Measurements from ENCODE around the gene PCSK9. TPM values are rescaled to one million over a fixed set of nuclear protein-coding genes. Genes with fewer than 3 reads are reported as not detected.

Gene PCSK9
- total and polyA plus RNA-seq, 2 of the 13 experiments (the other 11 are each of a cell fraction or from before 2014, with no cell fraction given) = 33.3 to 80.5 TPM

DNA sequence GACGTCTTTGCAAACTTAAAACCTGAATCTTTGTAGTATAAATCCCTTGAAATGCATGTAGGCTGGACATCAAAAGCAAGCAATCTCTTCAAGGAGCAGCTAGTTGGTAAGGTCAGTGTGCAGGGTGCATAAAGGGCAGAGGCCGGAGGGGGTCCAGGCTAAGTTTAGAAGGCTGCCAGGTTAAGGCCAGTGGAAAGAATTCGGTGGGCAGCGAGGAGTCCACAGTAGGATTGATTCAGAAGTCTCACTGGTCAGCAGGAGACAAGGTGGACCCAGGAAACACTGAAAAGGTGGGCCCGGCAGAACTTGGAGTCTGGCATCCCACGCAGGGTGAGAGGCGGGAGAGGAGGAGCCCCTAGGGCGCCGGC is 390 bp upstream of the PCSK9 start (continued):
- TF ChIP-seq RERE (CRISPR knock-in tag; IDR thresholded peaks at IDR 0.05; ENCODE audit: low read depth) (no peak), CC2D1A (CRISPR knock-in tag; IDR thresholded peaks at IDR 0.05) (no peak), SMC3 (IDR thresholded peaks at IDR 0.05; ENCODE audit: low read length) (no peak), MAZ (IDR thresholded peaks at IDR 0.05; ENCODE audit: borderline replicate concordance, low read depth, low read length) (no peak), MAZ (CRISPR knock-in tag; IDR thresholded peaks at IDR 0.05; ENCODE audit: low read depth) (0 out of 2 replicates have a peak, but pooled peaks have one; percentile 6), NR1H2 (CRISPR knock-in tag; IDR thresholded peaks at IDR 0.05; ENCODE audit: borderline replicate concordance, low read depth) (0 out of 2 replicates have a peak, but pooled peaks have one; percentile 5), ZNF317 (CRISPR knock-in tag; IDR thresholded peaks at IDR 0.05) (no peak), TCF7 (IDR thresholded peaks at IDR 0.05; ENCODE audit: low read depth) (no peak), CEBPB (IDR thresholded peaks at IDR 0.05; ENCODE audit: borderline replicate concordance, low read depth, low read length) (no peak), LCORL (IDR thresholded peaks at IDR 0.05) (peak; percentile 47; the same call in 1 of the 2 replicates), LCORL (CRISPR knock-in tag; IDR thresholded peaks at IDR 0.05) (no peak), ZNF333 (CRISPR knock-in tag; IDR thresholded peaks at IDR 0.05; ENCODE audit: borderline replicate concordance) (no peak), SKIL (CRISPR knock-in tag; IDR thresholded peaks at IDR 0.05; ENCODE audit: borderline replicate concordance) (no peak), STAG1 (CRISPR knock-in tag; IDR thresholded peaks at IDR 0.05) (no peak), MED1 (CRISPR knock-in tag; IDR thresholded peaks at IDR 0.05) (no peak), REXO4 (CRISPR knock-in tag; IDR thresholded peaks at IDR 0.05; ENCODE audit: borderline replicate concordance) (no peak), ARNT (IDR thresholded peaks at IDR 0.05) (no peak), JUN (CRISPR knock-in tag; IDR thresholded peaks at IDR 0.05) (no peak), PLSCR1 (CRISPR knock-in tag; IDR thresholded peaks at IDR 0.05; ENCODE audit: borderline replicate concordance) (0 out of 2 replicates have a peak, but pooled peaks have one; percentile 70), KDM5B (CRISPR knock-in tag; IDR thresholded peaks at IDR 0.05; ENCODE audit: borderline replicate concordance) (no peak), ZNF672 (CRISPR knock-in tag; IDR thresholded peaks at IDR 0.05) (0 out of 2 replicates have a peak, but pooled peaks have one; percentile 46)
- TF ChIP-seq, protein P1, sequence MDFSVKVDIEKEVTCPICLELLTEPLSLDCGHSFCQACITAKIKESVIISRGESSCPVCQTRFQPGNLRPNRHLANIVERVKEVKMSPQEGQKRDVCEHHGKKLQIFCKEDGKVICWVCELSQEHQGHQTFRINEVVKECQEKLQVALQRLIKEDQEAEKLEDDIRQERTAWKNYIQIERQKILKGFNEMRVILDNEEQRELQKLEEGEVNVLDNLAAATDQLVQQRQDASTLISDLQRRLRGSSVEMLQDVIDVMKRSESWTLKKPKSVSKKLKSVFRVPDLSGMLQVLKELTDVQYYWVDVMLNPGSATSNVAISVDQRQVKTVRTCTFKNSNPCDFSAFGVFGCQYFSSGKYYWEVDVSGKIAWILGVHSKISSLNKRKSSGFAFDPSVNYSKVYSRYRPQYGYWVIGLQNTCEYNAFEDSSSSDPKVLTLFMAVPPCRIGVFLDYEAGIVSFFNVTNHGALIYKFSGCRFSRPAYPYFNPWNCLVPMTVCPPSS (IDR thresholded peaks at IDR 0.05) = no peak
